GM21381 (cell line): ENCODE results near the gene HDAC7.
A peak's percentile ranks its signal among the peaks of the same experiment; 100 is the strongest.

Source experiments
- ATAC-seq: cut with Tn5 transposase; IDR thresholded peaks from one replicate; pipeline ENCODE4 v1.9.1; 2021; ENCODE audit warnings: mild to moderate bottlenecking, moderate library complexity; ENCODE audit not compliant: unreplicated experiment

Gene HDAC7

GRCh38 chr12:47768323-47768811, 51.3 kb downstream of the HDAC7 start:
- no peak for ATAC-seq

GRCh38 chr12:47767216-47767724, 52.4 kb downstream of the HDAC7 start:
- no peak for ATAC-seq

GRCh38 chr12:47766502-47767215, 53.0 kb downstream of the HDAC7 start:
- ATAC-seq = no peak

- ATAC-seq = no peak
Observed at GRCh38 chr12:47763481-47764346, 56.0 kb downstream of the HDAC7 start.

DNA sequence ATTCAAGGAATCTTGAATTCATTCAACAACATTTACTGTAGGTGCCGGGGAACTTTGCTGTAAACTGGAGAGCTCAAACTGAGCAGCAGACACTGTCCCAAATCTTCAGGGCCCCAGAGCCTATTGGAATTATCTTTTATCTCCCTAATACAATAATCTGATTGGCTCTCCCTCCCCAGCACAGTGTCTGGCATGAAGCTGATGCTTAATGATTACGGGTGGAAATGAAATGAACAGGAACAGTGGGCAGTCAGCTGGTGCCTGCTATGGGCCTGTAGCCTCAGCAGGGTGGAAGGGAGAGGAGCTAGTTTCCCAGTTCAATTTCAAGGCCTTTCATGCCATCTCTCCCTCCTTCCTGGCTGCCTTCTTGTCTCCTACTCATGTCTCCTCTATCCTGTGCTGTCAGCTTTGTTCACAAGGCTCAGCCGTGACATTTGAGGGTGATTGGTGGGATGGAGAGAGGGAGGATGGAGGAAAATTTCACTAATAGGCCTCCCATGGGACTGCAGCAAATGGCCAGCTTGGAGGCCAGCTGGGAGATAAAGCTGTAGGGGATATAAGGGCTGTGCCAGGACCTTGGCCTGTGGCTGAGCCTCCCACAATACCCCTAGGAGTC, 56.7 kb downstream of the HDAC7 start:
- ATAC-seq = no peak

- ATAC-seq = peak; percentile 56
Observed at GRCh38 chr12:47758834-47759690, 60.6 kb downstream of the HDAC7 start, which contains the start of gene RAPGEF3. Gene RAPGEF3, minus strand, starts transcription at chr12:47758880. Its CDS starts 324 bp downstream, at chr12:47758556.

DNA sequence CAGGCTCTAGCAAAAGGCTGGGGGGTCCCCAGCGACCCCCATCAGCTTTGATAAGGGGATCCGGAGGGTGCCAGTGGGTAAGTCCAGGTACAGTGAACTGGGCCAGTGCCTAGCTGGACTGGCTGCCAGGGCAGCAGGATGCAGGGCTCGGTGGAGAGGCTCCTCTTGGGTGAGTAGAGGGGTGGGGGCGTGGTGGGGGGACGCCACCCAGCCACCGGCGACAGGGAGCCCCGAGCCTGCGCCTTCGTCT, 61.2 kb downstream of the HDAC7 start:
- ATAC-seq = no peak

GRCh38 chr12:47757840-47758583, 61.7 kb downstream of the HDAC7 start:
- ATAC-seq = no peak

DNA sequence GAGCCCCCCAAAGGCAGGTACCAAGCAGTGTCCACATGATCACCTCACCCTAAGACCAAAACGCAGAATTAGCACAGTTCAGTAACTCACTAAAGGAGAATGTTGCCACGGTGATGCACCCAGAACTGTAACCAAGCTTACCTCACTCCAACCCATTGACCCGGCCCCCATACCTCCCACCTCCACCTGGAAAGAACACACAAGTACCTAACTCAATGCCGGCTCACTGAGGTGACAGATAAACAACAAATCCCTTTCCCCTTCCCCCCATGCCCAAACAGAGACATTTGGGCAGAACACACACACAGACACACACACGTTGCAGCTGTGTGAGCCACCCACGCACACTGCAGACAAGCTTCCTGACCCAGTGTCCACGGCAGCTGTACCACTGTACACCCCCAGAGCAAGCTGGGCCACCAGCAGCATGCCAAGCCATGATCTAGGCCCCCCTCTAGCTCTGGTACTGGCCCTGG, 62.3 kb downstream of the HDAC7 start:
- no peak for ATAC-seq

DNA sequence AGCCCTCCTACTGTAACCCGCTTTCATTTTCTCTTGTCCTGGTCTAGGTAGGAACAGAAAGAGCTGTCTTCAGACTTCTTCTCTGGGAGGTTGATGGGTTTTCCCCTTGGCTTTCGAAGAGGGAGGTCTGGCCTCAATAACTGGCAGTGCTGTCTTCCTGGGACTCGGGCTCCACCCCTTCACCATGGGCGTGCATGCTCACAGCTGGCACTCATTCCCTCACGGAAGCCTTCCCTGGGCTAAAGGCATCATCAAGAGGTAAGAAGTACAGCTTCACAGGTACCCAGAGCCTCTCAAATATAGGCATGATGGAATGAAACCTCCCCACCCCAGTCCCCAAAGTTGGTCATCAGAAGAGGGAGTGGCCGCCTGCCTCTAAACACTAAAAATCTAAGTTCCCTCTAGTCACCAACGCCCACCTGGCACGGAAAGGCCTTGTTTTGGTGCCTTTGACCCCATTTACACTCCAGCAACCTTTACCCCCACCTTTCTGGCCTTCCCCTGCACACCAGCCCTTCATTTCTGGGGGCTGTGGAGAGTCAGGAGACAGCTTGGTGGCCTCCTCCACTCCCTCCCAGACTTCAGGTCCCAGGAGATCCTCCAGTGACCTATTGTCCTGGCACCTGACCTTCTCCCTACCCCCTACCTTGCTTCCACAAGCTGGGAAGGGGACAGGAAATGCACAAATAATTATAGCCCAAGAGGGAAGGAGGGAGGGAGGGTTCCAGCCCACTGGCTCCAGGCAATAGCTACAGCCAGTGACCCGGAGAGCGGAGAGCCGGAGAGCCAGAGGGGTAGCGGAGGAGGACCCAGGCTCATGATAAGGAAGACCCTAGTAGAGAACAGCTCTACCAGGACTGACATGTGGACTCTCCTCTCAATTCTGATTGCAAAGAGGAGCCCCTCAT, 63.8 kb downstream of the HDAC7 start:
- peak; percentile 56 for ATAC-seq

- peak; percentile 20 for ATAC-seq
Observed at GRCh38 chr12:47754881-47755280, 64.8 kb downstream of the HDAC7 start.

GRCh38 chr12:47754126-47754525, 65.6 kb downstream of the HDAC7 start:
- ATAC-seq = no peak

- no peak for ATAC-seq
Observed at GRCh38 chr12:47753021-47754001, 66.4 kb downstream of the HDAC7 start.

- no peak for ATAC-seq
Observed at GRCh38 chr12:47752552-47752951, 67.2 kb downstream of the HDAC7 start.

GRCh38 chr12:47752121-47752520, 67.6 kb downstream of the HDAC7 start:
- no peak for ATAC-seq

DNA sequence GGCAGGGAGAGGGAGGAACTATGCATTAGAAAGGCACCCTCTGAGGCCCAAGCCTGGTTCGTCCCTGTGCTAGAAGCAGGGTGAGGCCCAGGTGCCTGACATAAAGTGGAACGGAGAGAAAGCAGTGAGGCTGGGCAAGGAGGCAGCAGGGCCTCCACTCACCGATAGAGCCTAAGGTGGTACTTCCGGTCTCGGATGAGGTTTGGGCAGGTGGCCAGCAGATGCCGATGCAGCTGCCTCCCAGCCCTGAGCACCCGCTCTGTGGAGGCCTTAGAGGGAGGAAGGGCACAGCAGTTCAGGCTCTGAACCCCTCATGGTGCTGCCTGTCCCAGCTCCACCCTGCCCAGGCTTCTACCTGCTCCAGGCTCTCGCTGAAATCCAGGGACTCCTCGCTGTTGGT, 68.1 kb downstream of the HDAC7 start:
- ATAC-seq = no peak

GRCh38 chr12:47750916-47751470, 68.7 kb downstream of the HDAC7 start:
- no peak for ATAC-seq
